Breast epithelium (tissue), 4 donors: Measurements from ENCODE around the gene FSTL5. TPM values are rescaled to one million over a fixed set of nuclear protein-coding genes. Genes with fewer than 3 reads are reported as not detected.
A peak's percentile ranks its signal among the peaks of the same experiment; 100 is the strongest.
"Not testable (repeated sequence)": the region's sequence is repeated elsewhere in the genome, so short reads cannot be mapped to it uniquely, and the experiment has no call there.

ENCODE experiments used
- DNase-seq, 2 donors: peaks; one replicate each; pipeline ENCODE4 v3.0.0-alpha.2; 2019; ENCODE audit warnings: low spot score in 2 of 2
- H3K27ac ChIP-seq, 2 donors: fragments of 200-600 bp; sonication (generic) in 1 of 2; one replicate each; pipeline ENCODE4 v1.5.1; 2016 to 2019; ENCODE audit warnings: mild to moderate bottlenecking in 1 of 2
- H3K27me3 ChIP-seq, 2 donors: fragments of 200-600 bp; sonication (generic) in 1 of 2; one replicate each; pipeline versions ENCODE4 v1.5.1 to v1.6.0; 2017 to 2019; ENCODE audit warnings: control low read depth in 1 of 2, mild to moderate bottlenecking in 1 of 2
- H3K36me3 ChIP-seq: fragments of 200-600 bp; one replicate; pipeline ENCODE4 v1.5.1; 2019
- H3K4me1 ChIP-seq, 2 donors: fragments of 200-600 bp; sonication (generic); one replicate each; pipeline ENCODE4 v1.5.1; 2016 to 2019; ENCODE audit warnings: control low read depth in 1 of 2
- H3K4me3 ChIP-seq, 3 donors: fragments of 200-600 bp; sonication (generic); 1 replicate in 2 of 3; 2 replicates in 1 of 3; pipeline ENCODE4 v1.5.1; 2016 to 2019; ENCODE audit warnings: mild to moderate bottlenecking in 3 of 3, moderate library complexity in 2 of 3
- H3K9me3 ChIP-seq, 2 donors: fragments of 200-600 bp; sonication (generic) in 1 of 2; one replicate each; pipeline ENCODE4 v1.5.1; 2016 to 2019; ENCODE audit warnings: control low read depth in 1 of 2
- POLR2A ChIP-seq: fragments of 450-650 bp; IDR thresholded peaks from one replicate; pipeline ENCODE4 v1.6.1; 2016; ENCODE audit warnings: antibody characterized with exemption, mild to moderate bottlenecking, moderate library complexity
- POLR2AphosphoS5 ChIP-seq, 3 donors: sonication (generic); formaldehyde crosslinking; IDR thresholded peaks; one replicate each; pipeline ENCODE4 v1.6.1; 2017; ENCODE audit warnings: antibody characterized with exemption in 3 of 3
- intact Hi-C: fragments of 100-400 bp; cut with DNase I; formaldehyde crosslinking; loops from one replicate; pipeline ENCODE4 v1.15.1; 2023; ENCODE audit warnings: low total_unique reads
- total RNA-seq, 3 donors: library from RNA; depleted of rRNA; stranded (reverse); fragments of >200 nt; gene quantifications; one replicate each; pipeline ENCODE4 v1.1.0, GENCODE V29; 2016
- TF ChIP-seq, protein P1 (sequence below), 3 donors: fragments of 450-650 bp; IDR thresholded peaks; one replicate each; pipeline ENCODE4 v1.5.1; 2016 to 2017; ENCODE audit warnings: antibody characterized with exemption in 3 of 3, mild to moderate bottlenecking in 3 of 3, moderate library complexity in 3 of 3

The FSTL5 gene
- total RNA-seq: not detected

DNA sequence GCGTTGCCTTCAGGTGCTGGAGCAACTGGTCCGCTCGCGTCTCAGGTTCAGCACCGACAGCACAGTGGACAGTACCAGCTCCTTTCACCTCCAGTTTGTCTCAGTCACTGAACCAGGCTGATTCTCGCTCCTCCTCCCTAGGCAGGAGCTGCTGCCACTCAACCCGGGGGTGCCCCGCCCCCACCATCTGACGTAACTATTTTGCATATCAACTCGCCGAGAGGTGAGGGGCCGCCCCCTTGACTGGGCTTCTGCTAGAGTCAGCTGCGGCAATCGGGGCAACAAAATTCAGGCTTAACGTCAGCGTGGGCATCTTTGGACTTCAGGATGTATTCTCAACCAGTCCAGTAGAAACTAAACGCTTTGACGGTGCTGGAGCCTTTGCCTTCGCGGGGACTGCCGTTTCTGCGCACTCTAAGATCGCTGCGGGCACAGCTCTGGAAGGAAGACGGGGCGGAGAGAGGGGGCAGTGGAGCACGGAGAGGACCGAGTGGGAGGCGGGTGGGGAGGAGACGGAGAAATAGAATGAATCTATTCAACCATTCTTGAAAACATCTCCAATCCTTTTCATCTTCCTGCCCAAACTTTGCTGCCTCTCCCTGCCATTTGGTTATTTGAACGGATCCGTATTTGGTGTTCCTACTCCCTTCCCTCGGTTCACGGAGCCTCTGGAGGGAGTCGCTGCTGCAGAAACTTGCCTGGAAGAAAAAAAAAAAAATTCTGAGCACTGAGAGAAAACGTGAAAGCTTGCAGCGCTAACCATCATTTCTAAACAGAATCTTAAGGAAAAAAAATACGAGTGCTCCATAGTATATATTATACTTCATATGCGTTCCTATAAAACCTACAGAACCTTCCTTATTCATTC lies at the start of gene FSTL5:
TSS of gene FSTL5 (minus strand) at position 109 of the 868 bp plus-strand sequence. CDS start 52,604 bp downstream, outside the sequence.
- Histone ChIP-seq H3K36me3 (no peaks in the 10 kb centered on the region), H3K4me3 (peak within 1 kb of the TSS; percentile 35 to 57 (median 43)), H3K27me3 (peaks cover 0 to 14% of the 10 kb centered on the region in 2 donors), H3K9me3 (no peaks in the 10 kb centered on the region), H3K4me1 (no peaks in the 10 kb centered on the region), H3K27ac (no peak within 1 kb of the TSS)
- DNase-seq: peak in 1 of 2 donors; percentile 22
- no peak for TF ChIP-seq POLR2AphosphoS5 (IDR thresholded peaks at IDR 0.05)
- no peak for TF ChIP-seq POLR2A
- TF ChIP-seq, protein P1, sequence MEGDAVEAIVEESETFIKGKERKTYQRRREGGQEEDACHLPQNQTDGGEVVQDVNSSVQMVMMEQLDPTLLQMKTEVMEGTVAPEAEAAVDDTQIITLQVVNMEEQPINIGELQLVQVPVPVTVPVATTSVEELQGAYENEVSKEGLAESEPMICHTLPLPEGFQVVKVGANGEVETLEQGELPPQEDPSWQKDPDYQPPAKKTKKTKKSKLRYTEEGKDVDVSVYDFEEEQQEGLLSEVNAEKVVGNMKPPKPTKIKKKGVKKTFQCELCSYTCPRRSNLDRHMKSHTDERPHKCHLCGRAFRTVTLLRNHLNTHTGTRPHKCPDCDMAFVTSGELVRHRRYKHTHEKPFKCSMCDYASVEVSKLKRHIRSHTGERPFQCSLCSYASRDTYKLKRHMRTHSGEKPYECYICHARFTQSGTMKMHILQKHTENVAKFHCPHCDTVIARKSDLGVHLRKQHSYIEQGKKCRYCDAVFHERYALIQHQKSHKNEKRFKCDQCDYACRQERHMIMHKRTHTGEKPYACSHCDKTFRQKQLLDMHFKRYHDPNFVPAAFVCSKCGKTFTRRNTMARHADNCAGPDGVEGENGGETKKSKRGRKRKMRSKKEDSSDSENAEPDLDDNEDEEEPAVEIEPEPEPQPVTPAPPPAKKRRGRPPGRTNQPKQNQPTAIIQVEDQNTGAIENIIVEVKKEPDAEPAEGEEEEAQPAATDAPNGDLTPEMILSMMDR (IDR thresholded peaks at IDR 0.05): no peak
- intact Hi-C loops: no loop called here

DNA sequence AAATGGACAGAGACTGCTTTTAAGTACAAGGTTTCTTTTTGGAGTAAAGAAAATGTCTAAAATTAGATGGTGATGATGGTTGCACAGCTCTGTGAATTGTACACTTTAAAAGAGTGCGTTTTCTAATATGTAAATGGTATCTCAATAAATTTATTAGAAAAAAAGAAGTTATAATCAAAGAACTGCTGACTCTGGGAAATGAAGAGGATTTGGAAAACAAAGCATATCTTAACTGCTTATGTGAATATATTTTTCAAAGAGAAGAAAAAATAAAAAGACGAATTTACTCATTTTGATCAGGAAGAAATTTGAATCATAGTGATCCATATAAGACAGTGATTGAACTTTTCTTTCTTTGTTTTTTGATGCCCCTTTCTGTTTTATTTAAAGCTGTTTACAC lies 45.9 kb upstream of the FSTL5 start:
- H3K4me1 ChIP-seq: no peaks in the 10 kb centered on the region
- TF ChIP-seq, protein P1 (IDR thresholded peaks at IDR 0.05): no peak
- no peak for TF ChIP-seq POLR2AphosphoS5 (IDR thresholded peaks at IDR 0.05)
- TF ChIP-seq POLR2A: no peak
- no peak overlapping the region for H3K27ac ChIP-seq
- H3K4me3 ChIP-seq: no peak overlapping the region
- no peaks in the 10 kb centered on the region for H3K36me3 ChIP-seq
- intact Hi-C loops: no loop called here
- no peak for DNase-seq
- no peaks in the 10 kb centered on the region for H3K9me3 ChIP-seq
- H3K27me3 ChIP-seq: no peaks in the 10 kb centered on the region

DNA sequence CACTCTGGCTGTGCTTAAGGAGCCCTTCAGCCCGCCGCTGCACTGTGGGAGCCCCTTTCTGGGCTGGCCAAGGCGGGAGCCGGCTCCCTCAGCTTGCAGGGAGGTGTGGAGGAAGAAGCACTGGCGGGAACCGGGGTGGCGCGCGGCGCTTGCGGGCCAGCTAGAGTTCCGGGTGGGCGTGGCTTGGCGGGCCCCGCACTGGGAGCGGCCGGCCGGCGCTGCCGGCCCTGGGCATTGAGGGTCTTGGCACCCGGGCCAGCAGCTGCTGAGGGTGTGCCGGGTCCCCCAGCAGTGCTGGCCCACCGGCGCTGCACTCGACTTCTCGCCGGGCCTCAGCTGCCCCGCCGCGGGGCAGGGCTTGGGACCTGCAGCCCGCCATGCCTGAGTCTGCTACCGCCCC lies 39.7 kb upstream of the FSTL5 start:
- H3K27ac ChIP-seq: not testable (repeated sequence)

DNA sequence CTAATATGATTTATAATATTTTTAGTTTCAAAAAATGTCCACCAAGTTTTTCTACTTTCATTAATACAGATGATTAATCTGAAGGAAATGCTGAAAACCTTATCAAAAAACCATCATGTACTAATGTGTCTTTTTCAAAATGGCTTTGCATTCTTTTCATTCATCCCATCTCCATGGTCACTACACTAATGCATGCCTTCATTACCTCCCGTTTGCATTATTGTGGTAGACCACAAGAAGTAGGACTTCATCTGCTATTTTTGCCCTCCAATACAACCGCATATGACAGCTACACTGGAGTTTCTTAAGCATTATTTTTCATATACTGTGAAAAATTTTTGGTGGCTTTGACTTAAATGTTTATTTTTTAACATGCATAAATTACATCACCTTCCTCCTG lies 37.9 kb upstream of the FSTL5 start:
- Histone ChIP-seq H3K9me3 (no peaks in the 10 kb centered on the region), H3K36me3 (no peaks in the 10 kb centered on the region), H3K4me1 (no peaks in the 10 kb centered on the region), H3K27me3 (no peaks in the 10 kb centered on the region), H3K27ac (no peak overlapping the region), H3K4me3 (no peak overlapping the region)
- DNase-seq: no peak
- TF ChIP-seq, protein P1 (IDR thresholded peaks at IDR 0.05): no peak
- no peak for TF ChIP-seq POLR2A
- intact Hi-C loops: no loop called here

More for the DNA sequence above, 39.7 kb upstream of the FSTL5 start:
- intact Hi-C loops, H3K4me1 ChIP-seq, H3K9me3 ChIP-seq, H3K4me3 ChIP-seq, DNase-seq, H3K27me3 ChIP-seq, H3K36me3 ChIP-seq: not testable (repeated sequence)

DNA sequence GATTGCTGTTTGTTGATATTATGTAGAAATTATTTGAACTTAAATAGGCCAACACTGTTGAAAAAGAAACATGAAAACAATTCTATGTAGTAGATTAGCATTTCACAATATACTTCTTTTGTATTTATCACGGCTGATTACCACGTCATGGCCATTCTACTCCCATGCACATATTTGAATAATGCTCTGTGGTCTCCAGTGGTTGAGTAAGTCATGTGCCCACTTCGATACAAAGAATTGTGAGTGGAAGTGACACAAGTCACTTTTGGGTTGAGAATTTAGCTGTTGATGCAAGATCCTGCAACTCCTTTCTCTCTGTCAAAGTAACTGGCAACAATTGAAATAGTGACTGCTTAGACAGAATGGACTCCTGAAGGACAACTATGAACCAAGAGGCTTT lies 6.7 kb upstream of the FSTL5 start:
- Histone ChIP-seq H3K36me3 (no peaks in the 10 kb centered on the region), H3K27ac (no peak overlapping the region), H3K9me3 (no peaks in the 10 kb centered on the region), H3K27me3 (no peaks in the 10 kb centered on the region), H3K4me1 (no peaks in the 10 kb centered on the region), H3K4me3 (no peak overlapping the region)
- TF ChIP-seq, protein P1 (IDR thresholded peaks at IDR 0.05): no peak
- TF ChIP-seq POLR2A (no peak), POLR2AphosphoS5 (IDR thresholded peaks at IDR 0.05) (no peak)
- DNase-seq: no peak
- intact Hi-C loops: no loop called here
